Measurements from ENCODE around the gene PRKAG3. TPM values are rescaled to one million over a fixed set of nuclear protein-coding genes. Genes with fewer than 3 reads are reported as not detected.

PRKAG3 gene
- total RNA-seq, 1 experiment from 2014 or later, result not detected

GRCh38 chr2:218829868-218830451 lies 1.6 kb downstream of the PRKAG3 start (continued):
- no peak for TF ChIP-seq ZNF512 (CRISPR knock-in tag; IDR thresholded peaks at IDR 0.05; ENCODE audit: borderline replicate concordance)
- TF ChIP-seq CBFB (CRISPR knock-in tag; IDR thresholded peaks at IDR 0.05; ENCODE audit: low read depth), result no peak
- no peak for TF ChIP-seq NFATC4 (CRISPR knock-in tag; IDR thresholded peaks at IDR 0.05)
- TF ChIP-seq MYBL2 (CRISPR knock-in tag; IDR thresholded peaks at IDR 0.05), result no peak
- no peak for TF ChIP-seq ELF4 (CRISPR knock-in tag; IDR thresholded peaks at IDR 0.05; ENCODE audit: low read depth)
- TF ChIP-seq ATF1 (CRISPR knock-in tag; IDR thresholded peaks at IDR 0.05), result no peak
- TF ChIP-seq ZNF219 (CRISPR knock-in tag; IDR thresholded peaks at IDR 0.05; ENCODE audit: borderline replicate concordance), result no peak
- TF ChIP-seq ARID4B (CRISPR knock-in tag; IDR thresholded peaks at IDR 0.05; ENCODE audit: borderline replicate concordance), result no peak
- no peak for TF ChIP-seq E2F1 (CRISPR knock-in tag; IDR thresholded peaks at IDR 0.05)
- no peak for TF ChIP-seq GRHL2 (CRISPR knock-in tag; IDR thresholded peaks at IDR 0.05; ENCODE audit: insufficient replicate concordance, severe bottlenecking)
- TF ChIP-seq ZNF121 (CRISPR knock-in tag; IDR thresholded peaks at IDR 0.05), result no peak

GRCh38 chr2:218828477-218828778 lies 3.2 kb downstream of the PRKAG3 start:
- H3K27me3 Mint-ChIP-seq (ENCODE audit: low read depth), result peaks cover 5% of the 10 kb centered on the region
- TF ChIP-seq ZNF281 (CRISPR knock-in tag; IDR thresholded peaks at IDR 0.05), result no peak
- no peak for TF ChIP-seq EMX1 (CRISPR knock-in tag; IDR thresholded peaks at IDR 0.05)
- TF ChIP-seq TP53 (CRISPR knock-in tag; IDR thresholded peaks at IDR 0.05), result no peak
- no peak for TF ChIP-seq ATF1 (CRISPR knock-in tag; IDR thresholded peaks at IDR 0.05)
- TF ChIP-seq MYBL2 (CRISPR knock-in tag; IDR thresholded peaks at IDR 0.05), result no peak
- no peak for TF ChIP-seq ATF6 (CRISPR knock-in tag; IDR thresholded peaks at IDR 0.05)
- no peak for TF ChIP-seq ZNF423 (CRISPR knock-in tag; IDR thresholded peaks at IDR 0.05)
- TF ChIP-seq JUN (CRISPR knock-in tag; IDR thresholded peaks at IDR 0.05), result no peak
- no peak for TF ChIP-seq FOXP1 (CRISPR knock-in tag; IDR thresholded peaks at IDR 0.05; ENCODE audit: borderline replicate concordance)
- no peak for TF ChIP-seq ATF2 (CRISPR knock-in tag; IDR thresholded peaks at IDR 0.05; ENCODE audit: borderline replicate concordance, low read depth)
- no peak for TF ChIP-seq SMAD3 (CRISPR knock-in tag; IDR thresholded peaks at IDR 0.05; ENCODE audit: borderline replicate concordance)
- no peak for TF ChIP-seq FOXJ3 (CRISPR knock-in tag; IDR thresholded peaks at IDR 0.05; ENCODE audit: borderline replicate concordance)
- TF ChIP-seq GABPB1 (CRISPR knock-in tag; IDR thresholded peaks at IDR 0.05), result no peak
- no peaks in the 10 kb centered on the region for H3K4me1 Mint-ChIP-seq
- CTCF ChIA-PET, result interaction anchor here (0.6 to 0.9 kb wide), 2 partner anchors 19 to 152 kb away, joined by 4 to 9 read pairs; no protein-coding TSS in a partner anchor
- H3K27ac Mint-ChIP-seq, result no peak overlapping the region
- POLR2A ChIA-PET, result no interaction called here
- H3K4me3 Mint-ChIP-seq, result no peak overlapping the region
- H3K9me3 Mint-ChIP-seq, result no peaks in the 10 kb centered on the region
- DNase-seq (ENCODE audit: low spot score) (no peak), ATAC-seq (no peak)
- H3K36me3 Mint-ChIP-seq, result no peaks in the 10 kb centered on the region

Data from WTC11 (cell line).